Measurements from ENCODE around the gene ZNF680. TPM values are rescaled to one million over a fixed set of nuclear protein-coding genes. Genes with fewer than 3 reads are reported as not detected.
A peak's percentile ranks its signal among the peaks of the same experiment; 100 is the strongest.

The ZNF680 gene
- total and polyA plus RNA-seq, 7 donors, result 3.3 to 18.3 (median 16.3) TPM

- ATAC-seq (peak in 1 of 4 donors; percentile 36), DNase-seq (no peak)
- H3K36me3 ChIP-seq (ENCODE audit: insufficient read depth in 1 of 2, low read depth in 1 of 2), result no peaks in the 10 kb centered on the region
- H3K9me3 ChIP-seq, result no peaks in the 10 kb centered on the region
- H3K27ac ChIP-seq, result no peak overlapping the region
- no peaks in the 10 kb centered on the region for H3K27me3 ChIP-seq (ENCODE audit: insufficient read depth in 3 of 3, low read length in 2 of 3)
- no peak overlapping the region for H3K4me3 ChIP-seq
- TF ChIP-seq CTCF (IDR thresholded peaks at IDR 0.05), result no peak
- 90 to 94% (median 94%) methylated on average over 2 of the region's 2 CpGs for WGBS, 3 donors
- H3K4me1 ChIP-seq, result no peaks in the 10 kb centered on the region
- intact Hi-C loops (cut with DNase I), result no loop called here
These were observed 36.5 kb upstream of the ZNF680 start for GRCh38 chr7:64599359-64599758.

GRCh38 chr7:64590971-64591370 lies 28.1 kb upstream of the ZNF680 start:
- WGBS, 3 donors, result 86 to 92% (median 87%) methylated on average over 5 of the region's 5 CpGs
- ATAC-seq, result no peak
- intact Hi-C loops (cut with DNase I), result no loop called here
- H3K4me1 ChIP-seq, result no peaks in the 10 kb centered on the region
- no peak overlapping the region for H3K27ac ChIP-seq
- no peaks in the 10 kb centered on the region for H3K36me3 ChIP-seq (ENCODE audit: insufficient read depth in 1 of 2, low read depth in 1 of 2)
- no peak for DNase-seq
- H3K9me3 ChIP-seq, result peaks cover 5% of the 10 kb centered on the region
- H3K27me3 ChIP-seq (ENCODE audit: insufficient read depth in 3 of 3, low read length in 2 of 3), result no peaks in the 10 kb centered on the region
- TF ChIP-seq CTCF (IDR thresholded peaks at IDR 0.05), result no peak
- no peak overlapping the region for H3K4me3 ChIP-seq

- Histone ChIP-seq H3K27me3 (ENCODE audit: insufficient read depth in 3 of 3, low read length in 2 of 3) (no peaks in the 10 kb centered on the region), H3K4me1 (no peaks in the 10 kb centered on the region), H3K27ac (no peak overlapping the region), H3K36me3 (ENCODE audit: insufficient read depth in 1 of 2, low read depth in 1 of 2) (no peaks in the 10 kb centered on the region), H3K9me3 (peaks cover 5% of the 10 kb centered on the region), H3K4me3 (no peak overlapping the region)
- TF ChIP-seq CTCF (IDR thresholded peaks at IDR 0.05), result no peak
- WGBS, 3 donors, result 94 to 96% (median 94%) methylated on average over 38 of the region's 38 CpGs
- intact Hi-C loops (cut with DNase I), result no loop called here
- DNase-seq (no peak), ATAC-seq (no peak)
These were observed 19.3 kb upstream of the ZNF680 start for GRCh38 chr7:64581926-64582894.

GRCh38 chr7:64581391-64581790 lies 18.5 kb upstream of the ZNF680 start:
- H3K9me3 ChIP-seq, result no peaks in the 10 kb centered on the region
- no peak overlapping the region for H3K27ac ChIP-seq
- WGBS, 3 donors, result 90 to 95% (median 93%) methylated on average over 2 of the region's 2 CpGs
- no peaks in the 10 kb centered on the region for H3K27me3 ChIP-seq (ENCODE audit: insufficient read depth in 3 of 3, low read length in 2 of 3)
- intact Hi-C loops (cut with DNase I), result no loop called here
- H3K36me3 ChIP-seq (ENCODE audit: insufficient read depth in 1 of 2, low read depth in 1 of 2), result no peaks in the 10 kb centered on the region
- no peaks in the 10 kb centered on the region for H3K4me1 ChIP-seq
- H3K4me3 ChIP-seq, result no peak overlapping the region
- no peak for TF ChIP-seq CTCF (IDR thresholded peaks at IDR 0.05)
- DNase-seq (no peak), ATAC-seq (no peak)
